GDM1 (cell line): ENCODE results near the gene KCNA2.

Experiments used
- DNase-seq: peaks from one replicate; lab custom pipeline; 2025; lab: John Stamatoyannopoulos, UW

KCNA2 gene

DNA sequence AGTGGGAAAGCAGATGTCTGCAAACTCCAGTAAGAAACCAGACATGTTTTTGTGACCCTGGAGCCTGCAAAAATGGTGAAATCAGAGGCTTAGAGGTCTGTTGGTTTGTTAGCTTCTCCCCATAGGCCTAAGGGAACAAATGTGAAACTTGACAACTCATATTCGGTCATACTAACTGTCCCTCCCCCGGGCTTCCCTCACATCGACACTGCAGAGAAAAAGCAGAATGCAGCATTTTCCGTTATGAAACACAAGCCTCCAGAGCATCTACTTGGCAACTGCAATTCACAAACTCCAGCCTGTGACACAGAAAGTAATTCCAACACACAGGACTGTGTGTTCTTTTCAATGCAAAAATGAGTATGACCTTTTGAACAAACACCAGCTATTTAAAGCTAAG lies 3.7 kb downstream of the KCNA2 start:
- no peak for DNase-seq

DNA sequence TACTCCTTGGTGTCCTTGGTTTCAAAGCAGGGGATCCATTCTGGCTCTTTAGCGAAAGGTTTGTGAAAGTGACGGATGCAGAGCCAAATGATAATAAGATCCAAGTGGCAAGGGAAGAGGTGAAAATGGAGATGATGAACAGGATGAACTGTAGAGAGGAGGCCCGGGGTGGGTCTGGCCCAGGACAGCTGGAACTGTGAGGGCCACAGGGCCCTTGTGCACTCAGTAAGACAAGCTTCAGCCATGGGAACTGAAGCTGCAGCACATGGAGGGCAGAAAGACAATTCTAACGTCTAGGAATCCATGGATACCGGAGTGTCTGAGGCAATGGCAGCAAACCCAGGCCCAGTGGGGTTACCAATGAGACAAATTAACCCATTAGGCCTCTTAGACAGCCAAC lies 4.8 kb downstream of the KCNA2 start:
- no peak for DNase-seq

DNA sequence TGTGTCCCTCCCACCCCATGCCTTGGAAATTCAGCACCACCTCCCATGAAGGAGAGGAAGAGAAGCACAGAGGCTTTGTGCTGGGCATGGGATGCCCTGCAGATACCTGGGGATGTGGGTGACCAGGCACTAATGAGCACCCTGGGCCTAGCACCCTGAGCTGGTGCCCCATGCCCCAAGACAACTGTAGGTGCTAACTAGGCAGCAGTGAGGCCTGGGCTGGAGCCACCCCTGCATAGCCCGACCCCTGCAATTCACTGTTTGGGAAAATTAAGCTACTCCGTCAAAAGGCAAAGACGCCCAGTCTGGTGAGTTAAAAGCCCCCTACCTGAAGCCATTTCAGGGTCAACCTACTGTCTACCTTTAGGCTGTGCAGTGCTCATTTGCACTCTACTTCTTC lies 5.4 kb downstream of the KCNA2 start:
- no peak for DNase-seq

DNA sequence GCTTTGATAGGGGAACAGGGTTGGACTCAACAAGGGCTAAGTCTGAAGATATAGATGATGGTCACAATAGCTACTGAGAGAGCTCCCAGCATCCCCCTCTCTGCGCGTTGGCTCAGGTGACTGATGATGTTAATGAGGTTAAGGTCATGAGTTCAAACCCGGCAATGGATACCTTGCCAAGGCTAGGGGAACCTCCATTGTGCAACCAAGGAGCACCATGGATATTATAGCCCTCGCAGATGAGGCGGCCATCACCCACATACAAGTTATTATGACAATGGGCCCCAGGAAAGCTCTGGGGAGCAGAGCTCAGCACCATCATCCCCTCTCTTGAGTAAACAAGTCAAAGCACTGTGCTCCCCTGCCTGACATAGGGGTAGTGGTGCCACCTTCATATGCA lies 8.2 kb downstream of the KCNA2 start:
- no peak for DNase-seq

DNA sequence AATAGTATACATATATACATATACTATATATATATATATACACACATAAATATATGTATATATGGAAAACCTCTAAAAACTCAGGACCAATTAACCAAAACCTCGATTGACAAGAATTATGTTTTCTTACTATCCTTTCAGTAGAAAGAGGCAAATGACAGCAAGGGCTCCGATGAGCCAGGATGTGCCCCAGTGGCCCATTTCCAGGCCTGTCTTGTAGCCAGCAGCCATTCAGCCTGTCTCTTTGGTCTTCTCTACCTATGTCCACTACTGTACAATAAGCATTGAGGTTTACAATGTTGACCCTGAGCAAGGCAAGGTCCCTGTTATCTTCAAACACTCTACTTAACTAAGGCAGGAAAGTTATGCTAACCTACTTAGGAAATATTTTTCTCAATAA lies 9.8 kb downstream of the KCNA2 start:
- no peak for DNase-seq

DNA sequence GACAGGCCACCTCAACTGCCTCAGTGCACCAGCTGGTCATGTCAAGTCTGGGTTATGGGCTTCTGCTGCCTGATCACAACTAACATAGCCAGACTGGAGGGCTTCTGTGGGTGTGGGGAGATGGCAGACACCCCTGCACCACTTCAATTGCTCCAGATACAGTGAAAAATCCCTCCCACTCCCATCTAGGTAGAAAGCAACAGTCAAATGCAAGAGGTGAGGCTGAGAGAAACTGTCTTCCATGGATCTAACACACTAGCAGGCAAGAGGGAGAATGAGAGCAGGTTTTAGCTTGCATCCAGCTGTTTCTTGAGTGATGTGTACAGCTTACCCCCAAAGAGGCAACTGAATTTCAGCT lies 10.8 kb downstream of the KCNA2 start:
- DNase-seq = no peak

DNA sequence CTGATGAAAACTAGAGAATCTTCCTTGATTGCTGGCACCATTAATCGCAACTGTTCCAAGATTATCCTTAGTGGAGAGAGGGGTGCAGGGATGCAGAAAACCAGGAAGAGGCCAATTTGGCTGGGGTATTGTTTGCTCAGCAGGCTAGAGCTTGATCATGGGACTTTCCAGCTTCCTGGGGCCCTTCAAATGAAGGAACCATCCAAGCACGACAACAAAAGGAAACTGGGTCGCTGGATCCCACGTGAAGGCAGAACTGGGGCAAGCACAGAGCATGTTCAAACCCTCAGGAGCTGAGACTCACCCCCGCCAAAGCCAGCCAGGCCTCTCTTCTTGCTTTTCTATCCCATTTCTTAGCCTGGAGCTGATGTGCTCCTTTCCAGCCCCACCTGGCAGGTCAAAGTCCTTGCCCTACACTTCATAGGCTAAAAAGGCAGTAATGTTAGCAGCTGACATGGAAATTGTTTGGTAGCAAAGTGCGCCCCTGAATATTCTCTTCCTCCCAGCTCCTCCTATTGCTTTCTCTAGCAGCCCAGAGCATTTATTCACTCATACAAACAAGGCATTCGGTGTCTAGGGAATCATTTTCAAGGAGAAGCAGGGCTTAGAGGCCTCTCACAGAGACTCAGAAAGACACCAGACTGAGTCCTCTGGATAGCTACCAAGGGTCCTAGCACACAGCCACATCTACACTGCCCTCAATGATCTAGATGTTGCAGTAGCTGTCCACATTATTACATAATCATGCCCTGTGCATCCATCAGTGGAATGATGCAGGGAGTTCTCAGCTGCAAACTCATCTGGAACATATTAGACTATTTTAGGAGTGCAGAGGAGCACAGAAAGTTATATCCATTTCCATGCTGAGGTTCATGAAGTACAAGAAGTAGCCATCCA lies 11.5 kb downstream of the KCNA2 start:
- no peak for DNase-seq

DNA sequence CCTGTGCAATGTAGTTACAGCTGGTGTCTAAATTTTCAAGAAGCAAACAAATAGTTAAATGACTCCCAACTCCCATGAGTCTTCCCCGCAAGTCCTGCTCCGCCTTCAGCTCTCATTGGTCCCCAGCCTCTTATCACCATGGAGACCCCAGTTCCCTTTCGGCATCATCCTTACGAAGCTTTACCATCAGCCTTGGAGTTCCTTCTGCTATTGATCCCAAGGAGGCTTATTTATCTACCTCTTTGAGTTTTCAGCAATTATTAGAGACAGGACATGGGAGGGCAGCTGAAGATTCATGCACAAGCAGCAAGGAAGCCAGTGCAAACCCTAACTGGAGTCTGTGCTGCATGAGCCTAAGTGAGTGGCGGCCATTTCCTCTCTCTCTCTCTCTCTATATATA lies 12.3 kb downstream of the KCNA2 start:
- DNase-seq = no peak

DNA sequence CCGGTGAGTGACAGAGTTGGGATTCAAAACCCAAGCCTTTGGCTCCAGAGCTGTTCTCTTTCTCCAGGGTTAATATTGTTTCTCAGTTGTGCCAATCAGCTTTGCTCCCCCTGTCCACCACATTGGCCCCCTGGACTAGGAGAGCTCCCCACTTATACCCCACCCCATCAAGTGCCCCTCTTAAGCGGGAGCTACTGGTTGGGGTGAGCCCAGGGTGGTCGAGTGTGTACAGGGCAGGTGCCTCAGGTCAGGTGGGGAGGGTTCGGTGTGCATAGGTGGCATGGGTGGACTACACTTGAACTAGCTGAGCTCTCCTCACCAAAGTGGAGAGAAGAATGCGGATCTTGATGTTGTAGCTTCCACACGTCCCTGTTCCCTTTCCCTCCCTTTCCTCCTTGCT lies 14.2 kb downstream of the KCNA2 start:
- no peak for DNase-seq

DNA sequence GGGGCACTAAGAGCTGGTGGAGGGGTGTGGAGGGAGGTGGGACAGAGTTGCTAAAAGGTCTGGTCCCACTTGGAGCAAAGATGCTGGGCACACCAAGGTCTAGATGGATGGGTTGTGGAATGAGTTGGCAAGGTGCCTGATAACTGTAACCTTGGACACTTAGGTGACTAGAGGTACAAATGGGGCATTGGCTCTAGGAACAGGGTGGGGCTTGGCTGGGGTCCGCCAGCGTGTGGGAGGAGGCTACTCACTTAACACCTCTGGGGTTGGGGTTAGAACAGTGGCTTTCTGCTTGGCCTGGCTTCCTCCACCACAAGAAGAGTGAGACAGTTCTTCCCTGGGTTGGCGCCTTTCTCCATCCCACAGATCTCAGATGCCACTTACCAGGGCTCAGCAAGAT lies 17.2 kb downstream of the KCNA2 start:
- DNase-seq = no peak

DNA sequence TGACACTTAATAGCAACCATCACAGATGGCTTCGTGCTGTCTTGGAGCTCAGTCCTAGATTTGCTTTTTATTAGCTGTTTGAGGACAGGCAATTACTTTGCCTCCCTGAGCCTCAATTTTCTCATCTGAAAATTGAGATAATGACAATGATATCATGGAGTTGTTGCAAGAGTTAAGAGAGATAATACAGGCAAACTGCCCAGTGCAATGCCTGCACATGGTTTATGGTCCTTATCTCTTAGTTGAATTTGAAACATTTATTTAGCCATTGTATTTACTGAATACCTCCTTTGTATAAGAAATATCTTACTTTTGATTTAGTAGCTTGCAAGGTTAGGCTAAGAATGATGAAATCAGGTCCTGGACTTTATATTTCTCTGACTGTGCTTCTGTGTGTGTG lies 17.7 kb downstream of the KCNA2 start:
- DNase-seq = no peak

DNA sequence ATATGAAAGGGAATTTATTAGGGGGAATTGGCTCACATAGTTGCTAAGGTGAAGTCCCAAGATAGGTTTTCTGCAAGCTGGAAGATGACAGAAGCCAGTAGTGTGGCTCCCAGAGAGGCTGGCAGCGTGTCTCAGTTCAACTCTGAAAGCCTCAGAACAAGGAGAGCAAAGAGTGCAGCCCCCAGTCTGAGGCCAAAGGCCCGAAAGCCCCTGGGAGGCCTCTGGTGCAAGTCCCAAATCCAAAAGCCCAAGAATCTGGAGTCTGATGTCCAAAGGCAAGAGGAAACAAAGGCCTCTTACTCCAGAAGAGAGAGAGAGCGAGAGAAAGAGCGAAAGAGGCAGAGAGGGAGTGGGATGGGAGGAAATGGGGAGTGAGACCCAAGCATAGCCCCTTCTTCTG lies 18.3 kb downstream of the KCNA2 start:
- DNase-seq = no peak

DNA sequence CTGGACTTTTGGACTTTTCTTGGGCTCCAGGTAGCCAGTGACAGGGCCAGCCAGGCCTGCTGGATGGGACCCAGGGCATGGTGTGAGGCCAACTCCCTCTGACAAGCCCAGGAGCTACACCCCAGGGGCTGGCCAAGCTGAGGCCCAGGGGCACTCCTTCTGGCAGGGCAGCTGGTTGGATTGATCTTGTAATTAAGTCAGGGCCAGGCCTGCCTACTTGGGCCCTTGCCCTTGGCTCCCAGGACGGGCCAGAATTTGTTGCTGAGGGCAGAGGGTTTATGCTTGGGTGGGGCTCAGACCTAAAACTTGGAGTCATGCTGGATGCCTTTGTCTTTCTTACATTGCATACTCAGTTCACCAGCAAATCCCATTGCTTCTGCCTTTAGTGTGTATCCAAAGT lies 20.7 kb downstream of the KCNA2 start:
- DNase-seq = no peak

DNA sequence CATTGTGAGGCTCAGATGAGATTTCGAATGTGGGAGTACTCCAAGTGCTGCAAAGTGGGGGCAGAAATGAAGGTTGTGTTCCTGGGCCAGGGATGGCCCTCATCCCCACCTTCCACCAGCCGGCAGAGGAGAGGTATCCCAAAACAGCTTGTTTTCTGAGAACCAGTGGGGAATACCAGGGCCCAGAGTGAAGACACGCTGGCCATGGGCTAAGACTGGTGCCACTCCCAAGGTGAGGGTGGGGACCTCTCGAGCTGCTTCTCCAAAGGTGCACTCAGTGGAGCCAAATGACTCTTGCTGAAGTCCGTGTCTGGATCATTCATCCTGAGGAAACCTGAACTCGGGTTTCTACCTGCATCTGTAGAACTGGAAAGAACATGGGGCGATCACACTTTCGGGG lies 22.1 kb downstream of the KCNA2 start:
- DNase-seq = no peak

DNA sequence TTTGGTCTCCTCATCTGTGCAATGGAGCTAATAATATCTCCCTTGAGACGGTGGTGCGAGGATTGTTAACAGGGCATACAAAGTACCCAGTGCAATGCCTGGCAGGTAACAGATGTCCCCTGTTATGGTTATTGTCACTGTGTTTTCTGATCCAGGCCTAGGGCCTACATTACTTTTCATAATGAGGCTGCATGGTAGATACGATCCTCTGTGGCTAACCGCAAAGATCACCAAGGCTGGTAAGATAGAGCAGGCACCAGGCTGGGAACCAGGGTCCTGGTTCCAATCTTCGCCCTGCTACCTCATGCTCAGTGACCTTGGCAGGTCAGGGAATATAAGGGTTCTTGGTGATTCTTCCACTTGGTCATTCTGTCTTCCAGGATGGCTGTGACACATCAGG lies 22.7 kb downstream of the KCNA2 start:
- no peak for DNase-seq

DNA sequence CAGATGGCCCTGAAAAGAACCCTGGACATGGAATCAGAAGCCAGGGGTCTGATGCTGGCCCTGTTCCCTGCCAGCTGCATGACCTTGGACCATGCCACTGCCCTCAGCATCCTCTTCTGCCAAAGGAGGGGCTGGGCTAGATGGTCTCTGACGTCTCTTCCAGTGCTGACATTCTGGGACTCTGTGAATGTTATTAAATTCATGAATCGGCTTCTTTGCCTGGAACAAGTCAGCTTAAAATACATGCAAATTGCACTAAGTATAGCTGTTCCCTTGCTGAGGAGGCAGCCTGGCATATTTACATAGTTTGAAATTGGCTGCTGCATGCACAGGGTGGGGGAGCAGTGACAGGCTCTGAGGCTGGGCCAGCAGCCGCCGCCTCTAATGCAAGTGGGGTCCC lies 23.8 kb downstream of the KCNA2 start:
- no peak for DNase-seq

DNA sequence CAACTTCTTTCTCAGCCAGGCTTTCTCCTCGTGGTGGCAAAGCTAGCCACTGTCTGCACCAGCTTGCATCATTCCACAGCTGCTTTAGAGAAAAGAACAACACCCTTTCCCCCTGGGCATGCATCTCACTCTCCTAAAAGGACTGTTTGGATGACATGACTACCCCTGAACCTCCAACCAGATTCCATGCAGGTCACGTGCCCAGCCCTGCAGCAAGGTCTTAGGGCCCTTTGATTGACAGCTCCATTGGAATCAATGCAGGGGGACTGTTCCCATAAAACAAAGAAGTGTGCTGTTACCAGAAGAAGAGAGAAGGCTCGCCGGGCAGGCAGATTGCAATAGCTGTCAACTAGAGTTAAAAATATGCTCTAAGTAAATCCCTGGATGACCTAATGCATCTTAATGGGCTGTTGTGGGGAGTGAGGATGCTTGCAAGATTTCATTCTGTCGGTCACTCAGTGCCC lies 24.4 kb downstream of the KCNA2 start:
- no peak for DNase-seq

DNA sequence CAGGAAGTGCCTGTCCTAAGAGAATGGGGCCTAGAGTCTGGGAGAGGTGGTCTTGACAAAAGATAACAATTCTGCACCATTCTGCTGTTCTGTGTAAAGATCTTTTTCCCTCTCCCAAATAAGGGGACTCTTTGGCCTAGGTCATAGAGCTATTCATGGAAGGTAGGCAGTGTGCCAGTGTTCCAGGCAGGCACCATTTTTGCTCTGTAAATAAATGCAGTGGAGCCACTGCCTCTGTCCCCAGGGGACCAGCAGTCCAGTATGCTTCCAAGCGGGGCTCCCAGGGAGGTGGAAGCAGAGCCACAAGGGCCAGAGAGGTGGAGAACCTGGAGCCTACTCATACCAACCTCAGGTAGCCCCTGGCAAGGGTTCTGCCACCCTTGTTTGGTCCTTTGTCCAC lies 25.9 kb downstream of the KCNA2 start:
- no peak for DNase-seq

DNA sequence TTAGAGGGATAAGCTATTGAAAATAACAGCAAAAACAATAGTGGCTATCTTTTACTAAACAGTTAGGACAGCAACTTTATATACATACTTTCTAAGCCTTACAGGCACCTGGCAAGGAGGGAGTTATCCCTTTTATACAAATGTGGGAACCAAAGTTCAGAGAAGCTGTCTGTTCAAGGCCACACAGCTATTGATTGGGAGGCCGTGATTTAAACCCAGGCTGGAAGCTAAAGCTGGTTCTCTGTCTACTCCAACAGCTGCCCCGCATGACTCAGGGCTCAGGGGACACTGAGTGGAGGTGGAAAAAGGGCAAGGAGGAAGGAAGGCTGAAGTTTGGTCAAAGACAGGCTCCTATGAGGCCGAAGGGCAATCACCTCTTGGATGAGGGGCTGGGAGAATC lies 26.7 kb downstream of the KCNA2 start:
- DNase-seq = no peak

DNA sequence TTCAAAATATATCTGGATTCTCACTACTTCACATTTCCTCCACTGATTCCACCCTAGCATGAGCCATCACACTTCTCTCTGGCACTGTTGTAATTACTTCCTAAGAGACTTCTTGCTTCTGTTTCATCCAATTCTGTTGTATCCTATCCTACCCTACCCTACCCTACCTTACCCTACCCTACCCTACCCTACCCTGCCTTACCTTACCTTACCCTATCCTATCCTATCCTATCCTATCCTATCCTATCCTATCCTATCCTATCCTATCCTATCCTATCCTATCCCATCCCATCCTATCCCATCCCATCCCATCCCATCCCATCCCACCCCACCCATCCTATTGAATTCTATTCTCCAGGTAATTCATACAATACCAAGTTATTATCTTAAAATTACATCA lies 29.7 kb downstream of the KCNA2 start:
- DNase-seq = no peak

DNA sequence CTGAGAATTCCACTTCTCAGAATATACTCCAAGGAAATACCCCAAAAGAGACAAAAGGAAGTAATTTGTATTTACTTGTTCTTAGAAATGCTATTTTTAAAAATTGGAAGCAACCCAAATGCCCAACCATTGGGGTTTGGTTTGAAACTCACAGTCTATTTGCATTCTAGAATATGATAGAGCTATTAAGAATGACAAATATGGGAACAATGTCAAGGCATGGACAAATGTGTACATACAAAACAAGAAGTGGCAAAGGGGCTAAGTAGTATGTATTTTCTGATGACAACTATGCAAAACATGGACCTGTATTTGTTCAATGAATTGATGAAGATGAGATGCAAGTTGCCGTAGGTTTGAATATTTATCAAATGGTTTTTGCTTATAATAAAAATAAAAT lies 32.8 kb downstream of the KCNA2 start:
- no peak for DNase-seq

DNA sequence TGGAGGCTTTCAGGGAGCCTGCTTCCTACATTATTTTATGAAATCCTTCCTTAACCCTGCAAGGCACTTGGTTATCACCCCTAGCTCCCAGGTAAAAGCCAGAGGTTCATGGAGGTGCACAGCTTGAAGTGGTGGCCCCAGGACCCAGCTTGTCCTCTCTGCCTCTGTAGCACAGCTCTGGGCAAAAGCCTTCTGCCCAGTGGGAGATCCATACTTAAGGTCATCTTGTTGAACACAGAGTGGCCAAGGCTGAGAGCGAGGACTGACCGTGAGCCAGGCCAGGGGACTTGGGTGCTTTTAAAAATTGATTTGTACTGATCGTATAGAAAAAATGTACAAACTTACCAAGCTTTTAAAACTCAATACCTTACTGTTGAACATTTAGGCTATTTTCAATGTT lies 33.4 kb downstream of the KCNA2 start:
- no peak for DNase-seq

DNA sequence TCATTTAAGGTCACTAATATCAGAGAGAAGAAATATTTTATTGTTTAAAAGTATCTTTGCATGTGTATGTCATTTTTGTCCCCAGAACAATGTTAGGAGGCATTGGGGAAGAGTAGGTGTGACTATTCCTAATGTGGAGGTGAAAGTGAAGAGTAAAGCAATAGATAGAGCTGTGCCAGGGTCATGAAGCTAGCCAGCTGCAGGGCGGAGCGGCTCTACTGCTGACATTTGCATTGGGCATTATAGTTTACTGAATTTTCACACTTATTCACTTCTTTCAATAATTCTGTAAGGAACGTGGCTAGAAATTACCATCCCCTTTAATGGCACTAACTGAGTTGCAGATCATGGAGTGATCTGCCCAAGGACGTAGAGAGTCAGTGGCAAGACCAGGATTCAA lies 35.3 kb downstream of the KCNA2 start:
- DNase-seq = no peak

DNA sequence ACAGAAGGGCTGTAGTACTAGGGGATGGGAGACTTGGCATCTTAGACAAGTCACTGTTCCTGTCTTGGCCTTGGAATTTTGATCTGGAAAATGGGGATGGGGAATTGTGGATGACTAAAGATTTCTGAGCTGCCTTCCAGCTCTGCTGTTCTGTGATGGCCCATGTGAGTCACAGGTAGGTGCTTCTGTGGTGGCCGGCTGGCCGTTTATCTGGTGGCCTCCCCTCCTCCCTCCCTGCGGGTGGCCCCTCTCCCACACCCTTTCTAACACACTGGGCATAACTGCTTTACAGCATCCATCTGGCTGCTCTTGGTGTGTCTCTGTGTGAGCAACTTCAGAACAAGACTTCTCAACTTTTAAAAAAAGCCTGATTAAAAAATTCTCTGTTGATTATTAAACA lies 35.9 kb downstream of the KCNA2 start:
- DNase-seq = no peak
